ENCODE measurements around the gene HECW1. TPM values are rescaled to one million over a fixed set of nuclear protein-coding genes. Genes with fewer than 3 reads are reported as not detected.
"Not testable (repeated sequence)": the region's sequence is repeated elsewhere in the genome, so short reads cannot be mapped to it uniquely, and the experiment has no call there.

The HECW1 gene
- total and polyA plus RNA-seq, 2 experiments from 2014 or later: 2.0 to 4.8 TPM

GRCh38 chr7:43481902-43482678, 369.6 kb downstream of the HECW1 start:
- no peaks in the 10 kb centered on the region for H3K36me3 ChIP-seq (ENCODE audit: low read depth)
- H4K20me1 ChIP-seq (ENCODE audit: insufficient read depth): no peaks in the 10 kb centered on the region
- DNase-seq: peak; percentile 47
- H3K4me2 ChIP-seq (ENCODE audit: unreplicated experiment): peak overlapping the region; percentile 26
- peak overlapping the region; percentile 35; the same call in 1 of the 2 replicates for H2AFZ ChIP-seq
- peaks cover 12% of the 10 kb centered on the region for H3K4me1 ChIP-seq (ENCODE audit: insufficient read depth)
- H3K9ac ChIP-seq: no peak overlapping the region
- H3K27me3 ChIP-seq (replicated peaks; ENCODE audit: insufficient read depth): no peaks in the 10 kb centered on the region
- H3K4me3 ChIP-seq: no peak overlapping the region
- TF ChIP-seq EZH2 (IDR thresholded peaks at IDR 0.05; ENCODE audit: insufficient read depth, poor library complexity, severe bottlenecking) (no peak), EZH2phosphoT487 (IDR thresholded peaks at IDR 0.05; ENCODE audit: insufficient read depth, low read depth) (no peak)
- no peaks in the 10 kb centered on the region for H3K79me2 ChIP-seq (ENCODE audit: insufficient read depth)
- H3F3A ChIP-seq (ENCODE audit: insufficient read depth): peaks cover 14% of the 10 kb centered on the region
- 0 out of 2 replicates have a peak overlapping the region, but pooled peaks have one; percentile 19 for H3K27ac ChIP-seq
- no peaks in the 10 kb centered on the region for H3K9me3 ChIP-seq (ENCODE audit: low read depth)
- in situ Hi-C loops (cut with MboI): no loop called here
- WGBS, 2 experiments (ENCODE audit: low coverage in 1 of 2, low lambda C conversion rate in 2 of 2, missing lambda C conversion rate in 2 of 2): 26 to 29% methylated on average over 8 of the region's 8 CpGs
- no peaks in the 10 kb centered on the region for H3K9me2 ChIP-seq (ENCODE audit: insufficient read depth)

DNA sequence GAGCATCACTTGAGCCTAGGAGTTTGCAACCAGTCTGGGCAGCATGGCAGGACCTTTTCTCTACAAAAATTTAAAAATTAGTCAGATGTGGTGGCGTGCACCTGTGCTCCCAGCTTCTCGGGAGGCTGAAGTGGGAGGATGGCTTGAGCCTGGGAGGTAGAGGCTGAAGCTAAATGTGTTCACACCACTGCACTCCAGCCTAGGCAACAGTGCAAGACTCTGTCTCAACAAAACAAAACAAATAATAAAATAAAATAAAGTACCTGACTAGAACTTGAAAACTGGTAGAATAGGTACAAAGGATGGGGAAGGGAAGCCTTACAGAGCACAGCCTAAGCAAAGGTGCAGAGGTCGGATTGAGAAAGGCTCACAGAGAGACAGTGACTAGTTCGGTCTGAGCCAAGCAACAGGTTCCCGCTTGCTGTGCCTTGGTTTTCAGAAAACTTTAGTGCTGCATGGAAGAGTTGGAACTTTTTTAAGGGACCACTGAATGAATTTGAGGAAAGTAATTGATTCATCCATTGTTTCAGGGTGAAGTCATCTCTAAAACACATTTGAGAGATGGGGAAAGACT, 370.3 kb downstream of the HECW1 start:
- no peaks in the 10 kb centered on the region for H3K9me2 ChIP-seq (ENCODE audit: insufficient read depth)
- no peaks in the 10 kb centered on the region for H4K20me1 ChIP-seq (ENCODE audit: insufficient read depth)
- peaks cover 12% of the 10 kb centered on the region for H3K4me1 ChIP-seq (ENCODE audit: insufficient read depth)
- TF ChIP-seq EZH2 (IDR thresholded peaks at IDR 0.05; ENCODE audit: insufficient read depth, poor library complexity, severe bottlenecking): no peak
- no peak for TF ChIP-seq EZH2phosphoT487 (IDR thresholded peaks at IDR 0.05; ENCODE audit: insufficient read depth, low read depth)
- no peak overlapping the region for H3K9ac ChIP-seq
- peak; percentile 27 for DNase-seq
- 77 to 79% methylated on average over 5 of the region's 5 CpGs for WGBS, 2 experiments (ENCODE audit: low coverage in 1 of 2, low lambda C conversion rate in 2 of 2, missing lambda C conversion rate in 2 of 2)
- in situ Hi-C loops (cut with MboI): no loop called here
- 0 out of 2 replicates have a peak overlapping the region, but pooled peaks have one; percentile 19 for H3K27ac ChIP-seq
- H3K79me2 ChIP-seq (ENCODE audit: insufficient read depth): no peaks in the 10 kb centered on the region
- H3K4me2 ChIP-seq (ENCODE audit: unreplicated experiment): no peak overlapping the region
- H3K4me3 ChIP-seq: no peak overlapping the region
- H3K36me3 ChIP-seq (ENCODE audit: low read depth): no peaks in the 10 kb centered on the region
- no peak overlapping the region for H2AFZ ChIP-seq
- H3F3A ChIP-seq (ENCODE audit: insufficient read depth): peaks cover 14% of the 10 kb centered on the region
- no peaks in the 10 kb centered on the region for H3K27me3 ChIP-seq (replicated peaks; ENCODE audit: insufficient read depth)
- H3K9me3 ChIP-seq (ENCODE audit: low read depth): no peaks in the 10 kb centered on the region

DNA sequence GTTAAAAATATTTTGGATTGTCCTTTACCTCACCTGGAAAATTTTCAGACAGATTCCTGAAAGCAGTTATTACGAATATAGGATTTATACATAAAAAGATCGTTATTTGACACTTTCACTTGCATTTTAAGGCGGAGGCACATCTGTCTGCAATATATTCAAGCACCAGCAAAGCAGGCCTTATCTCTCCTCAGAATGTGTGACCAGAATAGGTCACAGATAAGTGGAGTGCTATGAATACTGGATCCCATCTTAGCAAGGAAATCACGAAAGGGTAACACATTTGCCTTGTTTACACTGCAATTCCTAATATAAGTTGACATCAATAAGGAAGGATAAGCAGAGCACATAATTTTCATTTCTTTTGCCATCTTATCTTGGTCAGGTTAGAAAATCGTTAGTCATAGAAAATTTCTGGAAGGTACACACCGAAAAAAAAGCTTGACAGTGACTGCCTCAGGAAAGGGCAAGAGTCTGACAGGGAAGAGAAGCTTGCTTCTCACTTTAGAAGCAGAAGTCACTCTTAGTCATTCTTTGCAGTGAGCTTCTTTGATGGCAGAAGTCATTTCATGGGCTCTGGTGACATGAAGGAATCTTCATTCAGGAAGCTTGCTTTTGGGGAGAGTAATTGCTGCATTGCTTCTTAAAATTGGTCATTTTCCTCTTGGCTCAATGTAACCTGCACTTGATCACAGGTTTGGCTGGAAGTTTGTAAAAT, 372.4 kb downstream of the HECW1 start:
- 92 to 93% methylated on average over 6 of the region's 6 CpGs for WGBS, 2 experiments (ENCODE audit: low coverage in 1 of 2, low lambda C conversion rate in 2 of 2, missing lambda C conversion rate in 2 of 2)
- Histone ChIP-seq H3K36me3 (ENCODE audit: low read depth) (no peaks in the 10 kb centered on the region), H3K4me3 (no peak overlapping the region), H3K4me1 (ENCODE audit: insufficient read depth) (peaks cover 12% of the 10 kb centered on the region), H3F3A (ENCODE audit: insufficient read depth) (peaks cover 14% of the 10 kb centered on the region), H3K9me3 (ENCODE audit: low read depth) (no peaks in the 10 kb centered on the region), H3K9ac (no peak overlapping the region), H3K4me2 (ENCODE audit: unreplicated experiment) (no peak overlapping the region), H3K79me2 (ENCODE audit: insufficient read depth) (no peaks in the 10 kb centered on the region), H3K27ac (no peak overlapping the region), H2AFZ (no peak overlapping the region), H4K20me1 (ENCODE audit: insufficient read depth) (no peaks in the 10 kb centered on the region), H3K27me3 (replicated peaks; ENCODE audit: insufficient read depth) (no peaks in the 10 kb centered on the region), H3K9me2 (ENCODE audit: insufficient read depth) (no peaks in the 10 kb centered on the region)
- DNase-seq: no peak
- no peak for TF ChIP-seq EZH2phosphoT487 (IDR thresholded peaks at IDR 0.05; ENCODE audit: insufficient read depth, low read depth)
- no peak for TF ChIP-seq EZH2 (IDR thresholded peaks at IDR 0.05; ENCODE audit: insufficient read depth, poor library complexity, severe bottlenecking)
- in situ Hi-C loops (cut with MboI): no loop called here

DNA sequence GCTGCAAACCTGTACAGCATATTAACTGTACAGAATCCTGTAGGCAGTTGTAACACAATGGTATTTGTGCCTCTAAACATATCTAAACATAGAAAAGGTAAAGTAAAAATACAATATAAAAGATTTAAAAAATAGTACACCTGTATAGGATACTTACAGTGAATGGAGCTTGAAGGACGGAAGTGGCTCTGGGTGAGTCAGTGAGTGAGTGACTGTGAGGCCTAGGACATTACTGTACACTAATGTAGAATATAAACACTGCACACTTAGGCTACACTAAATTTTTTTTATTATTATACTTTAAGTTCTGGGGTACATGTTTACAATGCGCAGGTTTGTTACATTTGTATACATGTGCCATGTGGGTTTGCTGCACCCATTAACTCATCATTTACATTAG, 373.1 kb downstream of the HECW1 start:
- in situ Hi-C loops (cut with MboI): no loop called here

GRCh38 chr7:43486008-43486407, 373.6 kb downstream of the HECW1 start:
- H3K4me2 ChIP-seq (ENCODE audit: unreplicated experiment); H3K27ac ChIP-seq; H3K9me3 ChIP-seq (ENCODE audit: low read depth); H3K9me2 ChIP-seq (ENCODE audit: insufficient read depth); DNase-seq; H4K20me1 ChIP-seq (ENCODE audit: insufficient read depth); H3K36me3 ChIP-seq (ENCODE audit: low read depth); H3K4me3 ChIP-seq; H3K27me3 ChIP-seq (replicated peaks; ENCODE audit: insufficient read depth); H3K9ac ChIP-seq; H3K79me2 ChIP-seq (ENCODE audit: insufficient read depth); H2AFZ ChIP-seq; in situ Hi-C loops (cut with MboI): not testable (repeated sequence)
- Histone ChIP-seq H3K4me1 (ENCODE audit: insufficient read depth) (peaks cover 12% of the 10 kb centered on the region), H3F3A (ENCODE audit: insufficient read depth) (peaks cover 14% of the 10 kb centered on the region)
- 98% methylated on average over 5 of the region's 5 CpGs for WGBS, 2 experiments (ENCODE audit: low coverage in 1 of 2, low lambda C conversion rate in 2 of 2, missing lambda C conversion rate in 2 of 2)

More for the DNA sequence above, 373.1 kb downstream of the HECW1 start:
- Histone ChIP-seq H3K4me3 (no peak overlapping the region), H3F3A (ENCODE audit: insufficient read depth) (peaks cover 14% of the 10 kb centered on the region), H3K9ac (no peak overlapping the region), H3K27me3 (replicated peaks; ENCODE audit: insufficient read depth) (no peaks in the 10 kb centered on the region), H3K4me2 (ENCODE audit: unreplicated experiment) (no peak overlapping the region), H2AFZ (no peak overlapping the region), H3K36me3 (ENCODE audit: low read depth) (no peaks in the 10 kb centered on the region), H3K27ac (no peak overlapping the region), H3K9me2 (ENCODE audit: insufficient read depth) (no peaks in the 10 kb centered on the region), H3K79me2 (ENCODE audit: insufficient read depth) (no peaks in the 10 kb centered on the region), H3K9me3 (ENCODE audit: low read depth) (no peaks in the 10 kb centered on the region), H3K4me1 (ENCODE audit: insufficient read depth) (peaks cover 12% of the 10 kb centered on the region), H4K20me1 (ENCODE audit: insufficient read depth) (no peaks in the 10 kb centered on the region)
- DNase-seq: no peak
- TF ChIP-seq EZH2phosphoT487 (IDR thresholded peaks at IDR 0.05; ENCODE audit: insufficient read depth, low read depth): no peak
- TF ChIP-seq EZH2 (IDR thresholded peaks at IDR 0.05; ENCODE audit: insufficient read depth, poor library complexity, severe bottlenecking): no peak
- WGBS, 2 experiments (ENCODE audit: low coverage in 1 of 2, low lambda C conversion rate in 2 of 2, missing lambda C conversion rate in 2 of 2): 75 to 88% methylated on average over 2 of the region's 2 CpGs
